Measurements from ENCODE around the gene RAB13.

The RAB13 gene

GRCh38 chr1:153954826-153955225, 31.3 kb downstream of the RAB13 start:
- no peak for DNase-seq

- no peak for DNase-seq
Observed at GRCh38 chr1:153953859-153954365, 32.2 kb downstream of the RAB13 start.

GRCh38 chr1:153951801-153952200, 34.3 kb downstream of the RAB13 start:
- DNase-seq, result no peak

GRCh38 chr1:153951183-153951582, 35.0 kb downstream of the RAB13 start:
- DNase-seq, result no peak

- DNase-seq, result peak; percentile 65
Observed at GRCh38 chr1:153946622-153947241, 39.4 kb downstream of the RAB13 start, which contains the start of gene DENND4B. Gene DENND4B, minus strand, starts transcription at chr1:153946718. Its CDS starts 2,344 bp downstream, at chr1:153944374.

GRCh38 chr1:153945795-153946621, 40.1 kb downstream of the RAB13 start:
- no peak for DNase-seq

- no peak for DNase-seq
Observed at GRCh38 chr1:153945131-153945794, 40.9 kb downstream of the RAB13 start.

- no peak for DNase-seq
Observed at GRCh38 chr1:153944827-153945117, 41.4 kb downstream of the RAB13 start.

- DNase-seq, result no peak
Observed at GRCh38 chr1:153944005-153944826, 41.9 kb downstream of the RAB13 start.

GRCh38 chr1:153942766-153943549, 43.2 kb downstream of the RAB13 start:
- DNase-seq, result no peak

GRCh38 chr1:153941826-153942725, 44.1 kb downstream of the RAB13 start:
- no peak for DNase-seq

GRCh38 chr1:153940756-153941155, 45.4 kb downstream of the RAB13 start:
- no peak for DNase-seq

GRCh38 chr1:153939476-153939875, 46.7 kb downstream of the RAB13 start:
- DNase-seq, result no peak

- no peak for DNase-seq
Observed at GRCh38 chr1:153938996-153939395, 47.1 kb downstream of the RAB13 start.

- no peak for DNase-seq
Observed at GRCh38 chr1:153937331-153937730, 48.8 kb downstream of the RAB13 start.

GRCh38 chr1:153936011-153936802, 49.9 kb downstream of the RAB13 start:
- DNase-seq, result no peak

- no peak for DNase-seq
Observed at GRCh38 chr1:153934746-153935145, 51.4 kb downstream of the RAB13 start.

GRCh38 chr1:153933955-153934354, 52.2 kb downstream of the RAB13 start:
- no peak for DNase-seq

GRCh38 chr1:153933430-153933829, 52.7 kb downstream of the RAB13 start:
- no peak for DNase-seq
